GM10248 (cell line): ENCODE results near the gene C17orf67.

Source experiments
- CTCF ChIA-PET: fragments of 300-600 bp; sonication (Branson Sonifier 250); formaldehyde crosslinking; extraction: SDS; loops from one replicate; lab custom pipeline; 2021; ENCODE audit warnings: antibody characterized with exemption; lab: Yijun Ruan, JAX
- POLR2A ChIA-PET: fragments of 350-650 bp; sonication (Branson Sonifier 250); formaldehyde crosslinking; extraction: SDS; loops from one replicate; lab custom pipeline; 2020; ENCODE audit warnings: antibody characterized with exemption; lab: Yijun Ruan, JAX
- DNase-seq: peaks from one replicate; pipeline ENCODE4 v3.0.0; 2012; ENCODE audit errors: extremely low spot score
- CTCF ChIP-seq: IDR thresholded peaks from 2 replicates; pipeline ENCODE4 v1.5.1; 2012; ENCODE audit warnings: mild to moderate bottlenecking, low read depth; ENCODE audit errors: extremely low read depth, missing control alignments, control extremely low read depth

Gene C17orf67

GRCh38 chr17:56861899-56862298 is 28.2 kb upstream of the C17orf67 start:
- ChIA-PET CTCF (interaction anchor here (1.1 to 3.8 kb wide), 2 partner anchors 10 to 78 kb away, joined by 3 to 17 read pairs; no protein-coding TSS in a partner anchor), POLR2A (no interaction called here)
- DNase-seq = no peak
- no peak for TF ChIP-seq CTCF

- CTCF ChIA-PET = interaction anchor here (1.2 to 3.3 kb wide), 5 partner anchors 8 to 25 kb away, joined by 5 to 17 read pairs (median 5); partner anchors contain the start of genes C17orf67 and DGKE
- POLR2A ChIA-PET = no interaction called here
- DNase-seq = no peak
- no peak for TF ChIP-seq CTCF
These were observed 17.3 kb upstream of the C17orf67 start for GRCh38 chr17:56851008-56851407.

- no peak for TF ChIP-seq CTCF
- no peak for DNase-seq
- CTCF ChIA-PET = interaction anchor here (1.2 to 3.3 kb wide), 5 partner anchors 8 to 25 kb away, joined by 5 to 17 read pairs (median 5); no protein-coding TSS in a partner anchor
- POLR2A ChIA-PET = no interaction called here
These were observed 16.9 kb upstream of the C17orf67 start for GRCh38 chr17:56850591-56850990.

GRCh38 chr17:56849131-56849530 is 15.4 kb upstream of the C17orf67 start:
- ChIA-PET POLR2A (interaction anchor here (0.8 kb wide), 1 partner anchor 36 kb away, joined by 3 read pairs; no protein-coding TSS in a partner anchor), CTCF (interaction anchor here (0.7 to 1.6 kb wide), 4 partner anchors 11 to 29 kb away, joined by 3 to 5 read pairs (median 3); partner anchors contain the start of genes C17orf67 and DGKE)
- DNase-seq = no peak
- no peak for TF ChIP-seq CTCF

- no peak for DNase-seq
- ChIA-PET POLR2A (no interaction called here), CTCF (no interaction called here)
- TF ChIP-seq CTCF = no peak
These were observed 13.4 kb upstream of the C17orf67 start for GRCh38 chr17:56847106-56847505.

- CTCF ChIA-PET = interaction anchor here (2.2 to 3.9 kb wide), 2 partner anchors 10 to 27 kb away, joined by 6 to 14 read pairs; no protein-coding TSS in a partner anchor
- no peak for TF ChIP-seq CTCF
- POLR2A ChIA-PET = interaction anchor here (1.1 kb wide), 1 partner anchor 12 kb away, joined by 3 read pairs; no protein-coding TSS in a partner anchor
- DNase-seq = no peak
These were observed 12.2 kb upstream of the C17orf67 start for GRCh38 chr17:56845934-56846333.
